AG04450 (cell line): ENCODE results near the gene OLFML2A. TPM values are rescaled to one million over a fixed set of nuclear protein-coding genes. Genes with fewer than 3 reads are reported as not detected.

Source experiments
- CTCF ChIA-PET: fragments of 300-600, 350-600 bp; formaldehyde crosslinking; extraction: SDS; loops from one replicate; lab custom pipeline; 2022; ENCODE audit warnings: antibody characterized with exemption, inconsistent platforms; lab: Charles Lee
- POLR2A ChIA-PET: fragments of 350-600 bp; formaldehyde crosslinking; extraction: SDS; loops from one replicate; lab custom pipeline; 2021; ENCODE audit warnings: antibody characterized with exemption, inconsistent platforms; lab: Yijun Ruan, JAX
- DNase-seq: peaks from one replicate; pipeline ENCODE4 v3.0.0-alpha.2; 2011; ENCODE audit warnings: low read depth, low spot score
- H3K27ac ChIP-seq: one replicate; pipeline ENCODE4 v1.5.1; 2012; ENCODE audit warnings: low read depth, low read length, control low read depth
- H3K27me3 ChIP-seq: one replicate; pipeline ENCODE4 v1.6.0; 2012; ENCODE audit warnings: low read length; ENCODE audit not compliant: control insufficient read depth, insufficient read depth
- H3K4me3 ChIP-seq: 2 replicates; pipeline ENCODE4 v1.5.1; 2011; ENCODE audit warnings: mild to moderate bottlenecking, low read depth, low read length, control low read depth
- H3K9me3 ChIP-seq: 2 replicates; pipeline ENCODE4 v1.5.1; 2012; ENCODE audit warnings: low read length; ENCODE audit not compliant: control insufficient read depth, insufficient read depth
- CTCF ChIP-seq: IDR thresholded peaks from 2 replicates; pipeline ENCODE4 v1.5.1; 2011; ENCODE audit warnings: low read depth, low read length, control low read depth, inconsistent platforms
- polyA plus RNA-seq: library from polyadenylated mRNA; depleted of rRNA; stranded (reverse); fragments of >200 nt; gene quantifications from 2 replicates; pipeline ENCODE4 v1.2.3, GENCODE V29; 2011

The OLFML2A gene
- polyA plus RNA-seq, 1 experiment = 22.3 TPM

GRCh38 chr9:124859803-124860581 lies 83.1 kb downstream of the OLFML2A start:
- TF ChIP-seq CTCF = no peak
- peak overlapping the region; percentile 95 for H3K4me3 ChIP-seq
- CTCF ChIA-PET = interaction anchor here (3.4 to 7.1 kb wide), 2 partner anchors 8 to 86 kb away, joined by 25 to 68 read pairs; partner anchors contain the start of genes NR6A1 and WDR38
- H3K27me3 ChIP-seq = no peaks in the 10 kb centered on the region
- DNase-seq = no peak
- peaks cover 3% of the 10 kb centered on the region; the same call in 1 of the 2 replicates for H3K9me3 ChIP-seq
- no peak overlapping the region for H3K27ac ChIP-seq
- POLR2A ChIA-PET = interaction anchor here (1.3 kb wide), 1 partner anchor 18 kb away, joined by 3 read pairs; no protein-coding TSS in a partner anchor

- Histone ChIP-seq H3K9me3 (peaks cover 3% of the 10 kb centered on the region; the same call in 1 of the 2 replicates), H3K27me3 (no peaks in the 10 kb centered on the region), H3K4me3 (peak overlapping the region; percentile 95), H3K27ac (peak overlapping the region; percentile 52)
- no peak for TF ChIP-seq CTCF
- no peak for DNase-seq
- ChIA-PET CTCF (interaction anchor here (3.4 to 7.1 kb wide), 2 partner anchors 8 to 87 kb away, joined by 25 to 68 read pairs; partner anchors contain the start of genes NR6A1 and WDR38), POLR2A (interaction anchor here (0.6 to 2.2 kb wide), 10 partner anchors 17 to 330 kb away, joined by 3 to 26 read pairs (median 4); partner anchors contain the start of genes NR6A1 and OLFML2A)
Measured at GRCh38 chr9:124860582-124861341, 83.8 kb downstream of the OLFML2A start.

GRCh38 chr9:124861342-124862229 lies 84.7 kb downstream of the OLFML2A start, which contains the start of the genes ARPC5L and RPL35:
Gene ARPC5L, plus strand, starts transcription at chr9:124862130. Its CDS starts 7,161 bp downstream, at chr9:124869291.
Gene RPL35, minus strand, starts transcription at chr9:124861957. Its CDS starts 45 bp downstream, at chr9:124861912.
- H3K9me3 ChIP-seq = peaks cover 3% of the 10 kb centered on the region; the same call in 1 of the 2 replicates
- H3K27me3 ChIP-seq = no peaks in the 10 kb centered on the region
- peak within 1 kb of the TSS; percentile 95 for H3K4me3 ChIP-seq
- POLR2A ChIA-PET = interaction anchor here (0.6 to 2.2 kb wide), 17 partner anchors 11 to 380 kb away, joined by 3 to 26 read pairs (median 5); partner anchors contain the start of genes HSPA5, NR6A1 and OLFML2A
- DNase-seq = peak; percentile 72
- CTCF ChIA-PET = interaction anchor here (1.0 to 7.1 kb wide), 4 partner anchors 9 to 99 kb away, joined by 3 to 68 read pairs (median 15); partner anchors contain the start of genes NR6A1 and WDR38
- peak within 1 kb of the TSS; percentile 81 for H3K27ac ChIP-seq
- TF ChIP-seq CTCF = peak; percentile 19

GRCh38 chr9:124863371-124863871 lies 86.5 kb downstream of the OLFML2A start:
- H3K27ac ChIP-seq = no peak overlapping the region
- peaks cover 3% of the 10 kb centered on the region; the same call in 1 of the 2 replicates for H3K9me3 ChIP-seq
- no peak for TF ChIP-seq CTCF
- no peak for DNase-seq
- no peaks in the 10 kb centered on the region for H3K27me3 ChIP-seq
- no peak overlapping the region for H3K4me3 ChIP-seq
- CTCF ChIA-PET = interaction anchor here (1.1 to 7.1 kb wide), 3 partner anchors 10 to 90 kb away, joined by 3 to 68 read pairs (median 25); partner anchors contain the start of genes NR6A1 and WDR38
- POLR2A ChIA-PET = interaction anchor here (1.0 kb wide), 1 partner anchor 86 kb away, joined by 6 read pairs; the partner anchor contains the start of gene OLFML2A
